ENCODE results near the gene EIF2S3B. TPM values are rescaled to one million over a fixed set of nuclear protein-coding genes. Genes with fewer than 3 reads are reported as not detected.
"Not testable (repeated sequence)": the region's sequence is repeated elsewhere in the genome, so short reads cannot be mapped to it uniquely, and the experiment has no call there.

EIF2S3B gene
- 2.8 TPM for polyA plus RNA-seq
- long read RNA-seq, donor 1: 0 reads
- long read RNA-seq, donor 2, partial matches to known transcripts: 0 of 3 reads
- long read RNA-seq, donor 2, other reads (novel, unspliced or antisense): 0 of 3 reads
- long read RNA-seq, donor 3: 0 reads
- long read RNA-seq, donor 4: 0 reads
- long read RNA-seq, donor 5: 0 reads
- long read RNA-seq, donor 6, partial matches to known transcripts: 0 of 3 reads
- long read RNA-seq, donor 6, other reads (novel, unspliced or antisense): 0 of 3 reads
- long read RNA-seq, donor 7, partial matches to known transcripts: 0 of 3 reads
- long read RNA-seq, donor 7, other reads (novel, unspliced or antisense): 0 of 3 reads
- long read RNA-seq, donor 8, partial matches to known transcripts: 0 of 1 reads
- long read RNA-seq, donor 8, other reads (novel, unspliced or antisense): 0 of 1 reads
- long read RNA-seq, donor 9: 0 reads
- long read RNA-seq, donor 10: 0 reads
- long read RNA-seq, donor 11: 0 reads

- Histone ChIP-seq H3K4me1 (ENCODE audit: control insufficient read depth, insufficient read depth, low read length) (no peaks in the 10 kb centered on the region), H3K36me3 (ENCODE audit: control insufficient read depth, insufficient read depth, low read length) (no peaks in the 10 kb centered on the region), H3K4me3 (ENCODE audit: low read length) (no peak within 1 kb of the TSS), H3K27ac (ENCODE audit: low read length) (no peak within 1 kb of the TSS), H3K9me3 (ENCODE audit: control insufficient read depth, low read depth, low read length) (peaks cover 4% of the 10 kb centered on the region), H3K27me3 (ENCODE audit: control insufficient read depth, insufficient read depth, low read length) (no peaks in the 10 kb centered on the region)
- WGBS (ENCODE audit: insufficient coverage, low lambda C conversion rate): no CpG with 5 or more reads among the region's 22 CpGs
- DNase-seq: no peak
Observed at GRCh38 chr12:10505620-10506019, at the start of gene EIF2S3B. Gene EIF2S3B, plus strand, starts transcription at chr12:10505890. Its CDS starts 13 bp downstream, at chr12:10505903.

DNA sequence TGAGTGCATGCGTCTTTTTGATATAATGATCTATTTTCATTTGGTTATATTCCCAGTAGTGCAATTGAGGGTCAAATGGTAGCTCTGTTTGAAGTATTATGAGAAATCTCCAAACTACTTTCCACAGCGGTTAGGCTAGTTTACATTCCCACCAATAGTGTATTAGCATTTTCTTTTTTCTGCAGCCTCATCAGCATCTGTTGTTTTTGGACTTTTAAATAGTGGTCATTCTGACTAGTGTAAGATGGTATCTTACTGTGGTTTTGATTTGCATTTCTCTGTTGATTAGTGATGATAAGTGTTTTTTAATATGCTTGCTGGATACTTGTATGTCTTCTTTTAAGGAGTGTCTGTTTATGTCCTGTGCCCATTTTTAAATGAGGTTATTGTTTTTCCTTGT lies 48.8 kb upstream of the EIF2S3B start:
- no CpG with 5 or more reads among the region's 2 CpGs for WGBS (ENCODE audit: insufficient coverage, low lambda C conversion rate)
- peaks cover 2% of the 10 kb centered on the region for H3K9me3 ChIP-seq (ENCODE audit: control insufficient read depth, low read depth, low read length)
- no peaks in the 10 kb centered on the region for H3K27me3 ChIP-seq (ENCODE audit: control insufficient read depth, insufficient read depth, low read length)
- H3K4me3 ChIP-seq (ENCODE audit: low read length): no peak overlapping the region
- no peaks in the 10 kb centered on the region for H3K36me3 ChIP-seq (ENCODE audit: control insufficient read depth, insufficient read depth, low read length)
- no peak overlapping the region for H3K27ac ChIP-seq (ENCODE audit: low read length)
- no peak for DNase-seq
- H3K4me1 ChIP-seq (ENCODE audit: control insufficient read depth, insufficient read depth, low read length): no peaks in the 10 kb centered on the region

- peaks cover 6% of the 10 kb centered on the region for H3K9me3 ChIP-seq (ENCODE audit: control insufficient read depth, low read depth, low read length)
- no peaks in the 10 kb centered on the region for H3K27me3 ChIP-seq (ENCODE audit: control insufficient read depth, insufficient read depth, low read length)
- H3K4me1 ChIP-seq (ENCODE audit: control insufficient read depth, insufficient read depth, low read length): no peaks in the 10 kb centered on the region
- no peak for DNase-seq
- WGBS (ENCODE audit: insufficient coverage, low lambda C conversion rate): no CpG with 5 or more reads among the region's 3 CpGs
- H3K4me3 ChIP-seq (ENCODE audit: low read length): no peak overlapping the region
- no peaks in the 10 kb centered on the region for H3K36me3 ChIP-seq (ENCODE audit: control insufficient read depth, insufficient read depth, low read length)
- no peak overlapping the region for H3K27ac ChIP-seq (ENCODE audit: low read length)
Observed at GRCh38 chr12:10457760-10458159, 47.9 kb upstream of the EIF2S3B start.

DNA sequence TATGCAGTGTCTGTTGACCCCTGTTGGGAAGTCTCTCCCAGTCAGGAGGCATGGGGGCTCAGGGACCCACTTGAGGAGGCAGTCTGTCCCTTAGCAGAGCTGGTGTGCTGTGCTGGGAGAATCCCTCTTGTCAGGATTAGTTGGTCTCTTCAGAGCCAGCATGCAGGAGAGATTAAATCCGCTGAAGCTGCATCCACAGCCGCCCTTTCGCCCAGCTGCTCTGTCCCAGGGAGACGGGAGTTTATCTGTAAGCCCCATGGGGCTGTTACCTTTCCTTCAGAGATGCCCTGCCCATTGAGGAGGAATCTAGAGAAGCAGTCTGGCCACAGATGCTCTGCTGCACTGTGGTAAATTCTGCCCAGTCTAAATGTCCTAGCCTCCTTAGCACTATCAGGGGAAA lies 39.4 kb upstream of the EIF2S3B start:
- Histone ChIP-seq H3K36me3 (ENCODE audit: control insufficient read depth, insufficient read depth, low read length) (no peaks in the 10 kb centered on the region), H3K27ac (ENCODE audit: low read length) (no peak overlapping the region), H3K4me1 (ENCODE audit: control insufficient read depth, insufficient read depth, low read length) (no peaks in the 10 kb centered on the region), H3K9me3 (ENCODE audit: control insufficient read depth, low read depth, low read length) (peaks cover 6% of the 10 kb centered on the region), H3K4me3 (ENCODE audit: low read length) (no peak overlapping the region), H3K27me3 (ENCODE audit: control insufficient read depth, insufficient read depth, low read length) (no peaks in the 10 kb centered on the region)
- WGBS (ENCODE audit: insufficient coverage, low lambda C conversion rate): no CpG with 5 or more reads among the region's 4 CpGs
- no peak for DNase-seq

- H3K27ac ChIP-seq (ENCODE audit: low read length): no peak overlapping the region
- WGBS (ENCODE audit: insufficient coverage, low lambda C conversion rate): no CpG with 5 or more reads among the region's 1 CpG
- no peaks in the 10 kb centered on the region for H3K27me3 ChIP-seq (ENCODE audit: control insufficient read depth, insufficient read depth, low read length)
- no peaks in the 10 kb centered on the region for H3K4me1 ChIP-seq (ENCODE audit: control insufficient read depth, insufficient read depth, low read length)
- H3K36me3 ChIP-seq (ENCODE audit: control insufficient read depth, insufficient read depth, low read length): no peaks in the 10 kb centered on the region
- no peaks in the 10 kb centered on the region for H3K9me3 ChIP-seq (ENCODE audit: control insufficient read depth, low read depth, low read length)
- H3K4me3 ChIP-seq (ENCODE audit: low read length): no peak overlapping the region
- no peak for DNase-seq
Observed at GRCh38 chr12:10469701-10470100, 36.0 kb upstream of the EIF2S3B start.

GRCh38 chr12:10472808-10473207 lies 32.9 kb upstream of the EIF2S3B start:
- DNase-seq; H3K9me3 ChIP-seq (ENCODE audit: control insufficient read depth, low read depth, low read length): not testable (repeated sequence)
- no CpG with 5 or more reads among the region's 5 CpGs for WGBS (ENCODE audit: insufficient coverage, low lambda C conversion rate)

DNA sequence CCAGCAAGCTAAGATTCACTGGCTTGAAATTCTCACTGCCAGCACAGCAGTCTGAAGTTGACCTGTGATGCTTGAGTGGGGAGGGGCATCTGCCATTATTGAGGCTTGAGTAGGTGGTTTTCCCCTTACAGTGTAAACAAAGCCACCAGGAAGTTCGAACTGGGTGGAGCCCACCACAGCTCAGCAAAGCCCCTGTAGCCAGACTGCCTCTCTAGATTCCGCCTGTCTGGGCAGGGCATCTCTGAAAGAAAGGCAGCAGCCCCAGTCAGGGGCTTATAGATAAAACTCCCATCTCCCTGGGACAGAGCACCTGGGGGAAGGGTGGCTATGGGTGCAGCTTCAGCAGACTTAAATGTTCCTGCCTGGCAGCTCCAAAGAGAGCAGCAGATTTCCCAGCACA lies 23.8 kb upstream of the EIF2S3B start:
- WGBS (ENCODE audit: insufficient coverage, low lambda C conversion rate): no CpG with 5 or more reads among the region's 2 CpGs
- H3K36me3 ChIP-seq (ENCODE audit: control insufficient read depth, insufficient read depth, low read length); H3K9me3 ChIP-seq (ENCODE audit: control insufficient read depth, low read depth, low read length); H3K27ac ChIP-seq (ENCODE audit: low read length); DNase-seq; H3K4me3 ChIP-seq (ENCODE audit: low read length); H3K27me3 ChIP-seq (ENCODE audit: control insufficient read depth, insufficient read depth, low read length); H3K4me1 ChIP-seq (ENCODE audit: control insufficient read depth, insufficient read depth, low read length): not testable (repeated sequence)

More at GRCh38 chr12:10472808-10473207, 32.9 kb upstream of the EIF2S3B start:
- H3K4me1 ChIP-seq (ENCODE audit: control insufficient read depth, insufficient read depth, low read length); H3K27me3 ChIP-seq (ENCODE audit: control insufficient read depth, insufficient read depth, low read length); H3K27ac ChIP-seq (ENCODE audit: low read length); H3K4me3 ChIP-seq (ENCODE audit: low read length); H3K36me3 ChIP-seq (ENCODE audit: control insufficient read depth, insufficient read depth, low read length): not testable (repeated sequence)

- no CpG with 5 or more reads among the region's 2 CpGs for WGBS (ENCODE audit: insufficient coverage, low lambda C conversion rate)
- H3K27me3 ChIP-seq (ENCODE audit: control insufficient read depth, insufficient read depth, low read length); DNase-seq; H3K4me1 ChIP-seq (ENCODE audit: control insufficient read depth, insufficient read depth, low read length); H3K27ac ChIP-seq (ENCODE audit: low read length); H3K9me3 ChIP-seq (ENCODE audit: control insufficient read depth, low read depth, low read length); H3K36me3 ChIP-seq (ENCODE audit: control insufficient read depth, insufficient read depth, low read length); H3K4me3 ChIP-seq (ENCODE audit: low read length): not testable (repeated sequence)
Observed at GRCh38 chr12:10487328-10487727, 18.4 kb upstream of the EIF2S3B start.

GRCh38 chr12:10491766-10492165 lies 13.9 kb upstream of the EIF2S3B start:
- Histone ChIP-seq H3K4me1 (ENCODE audit: control insufficient read depth, insufficient read depth, low read length) (no peaks in the 10 kb centered on the region), H3K9me3 (ENCODE audit: control insufficient read depth, low read depth, low read length) (no peaks in the 10 kb centered on the region), H3K27ac (ENCODE audit: low read length) (no peak overlapping the region), H3K27me3 (ENCODE audit: control insufficient read depth, insufficient read depth, low read length) (no peaks in the 10 kb centered on the region), H3K36me3 (ENCODE audit: control insufficient read depth, insufficient read depth, low read length) (no peaks in the 10 kb centered on the region), H3K4me3 (ENCODE audit: low read length) (no peak overlapping the region)
- WGBS (ENCODE audit: insufficient coverage, low lambda C conversion rate): 91% methylated on average over 4 of the region's 4 CpGs
- no peak for DNase-seq

- H3K4me1 ChIP-seq (ENCODE audit: control insufficient read depth, insufficient read depth, low read length): no peaks in the 10 kb centered on the region
- no CpG with 5 or more reads among the region's 2 CpGs for WGBS (ENCODE audit: insufficient coverage, low lambda C conversion rate)
- DNase-seq: no peak
- H3K9me3 ChIP-seq (ENCODE audit: control insufficient read depth, low read depth, low read length): no peaks in the 10 kb centered on the region
- H3K27ac ChIP-seq (ENCODE audit: low read length): no peak overlapping the region
- no peak overlapping the region for H3K4me3 ChIP-seq (ENCODE audit: low read length)
- H3K36me3 ChIP-seq (ENCODE audit: control insufficient read depth, insufficient read depth, low read length): no peaks in the 10 kb centered on the region
- H3K27me3 ChIP-seq (ENCODE audit: control insufficient read depth, insufficient read depth, low read length): no peaks in the 10 kb centered on the region
Observed at GRCh38 chr12:10497602-10498001, 8.1 kb upstream of the EIF2S3B start.

- DNase-seq: no peak
- no peak overlapping the region for H3K4me3 ChIP-seq (ENCODE audit: low read length)
- no peak overlapping the region for H3K27ac ChIP-seq (ENCODE audit: low read length)
- no peaks in the 10 kb centered on the region for H3K27me3 ChIP-seq (ENCODE audit: control insufficient read depth, insufficient read depth, low read length)
- H3K36me3 ChIP-seq (ENCODE audit: control insufficient read depth, insufficient read depth, low read length): no peaks in the 10 kb centered on the region
- no peaks in the 10 kb centered on the region for H3K9me3 ChIP-seq (ENCODE audit: control insufficient read depth, low read depth, low read length)
- no peaks in the 10 kb centered on the region for H3K4me1 ChIP-seq (ENCODE audit: control insufficient read depth, insufficient read depth, low read length)
- no CpG with 5 or more reads among the region's 1 CpG for WGBS (ENCODE audit: insufficient coverage, low lambda C conversion rate)
Observed at GRCh38 chr12:10498042-10498441, 7.6 kb upstream of the EIF2S3B start.

Measured in large intestine (tissue), 12 donors.